Stimulated activated CD8-positive, alpha-beta memory T cell treated with anti-CD3 and anti-CD28 coated beads, Interleukin-7, amount 100 ng/mL, for 4 hours (primary cell): Measurements from ENCODE around the gene NAT14.
"Not testable (repeated sequence)": the region's sequence is repeated elsewhere in the genome, so short reads cannot be mapped to it uniquely, and the experiment has no call there.

Source experiments
- DNase-seq, 2 donors: peaks; one replicate each; pipeline ENCODE4 v3.0.0-alpha.2; 2020; ENCODE audit warnings: low read depth in 2 of 2

NAT14 gene

DNA sequence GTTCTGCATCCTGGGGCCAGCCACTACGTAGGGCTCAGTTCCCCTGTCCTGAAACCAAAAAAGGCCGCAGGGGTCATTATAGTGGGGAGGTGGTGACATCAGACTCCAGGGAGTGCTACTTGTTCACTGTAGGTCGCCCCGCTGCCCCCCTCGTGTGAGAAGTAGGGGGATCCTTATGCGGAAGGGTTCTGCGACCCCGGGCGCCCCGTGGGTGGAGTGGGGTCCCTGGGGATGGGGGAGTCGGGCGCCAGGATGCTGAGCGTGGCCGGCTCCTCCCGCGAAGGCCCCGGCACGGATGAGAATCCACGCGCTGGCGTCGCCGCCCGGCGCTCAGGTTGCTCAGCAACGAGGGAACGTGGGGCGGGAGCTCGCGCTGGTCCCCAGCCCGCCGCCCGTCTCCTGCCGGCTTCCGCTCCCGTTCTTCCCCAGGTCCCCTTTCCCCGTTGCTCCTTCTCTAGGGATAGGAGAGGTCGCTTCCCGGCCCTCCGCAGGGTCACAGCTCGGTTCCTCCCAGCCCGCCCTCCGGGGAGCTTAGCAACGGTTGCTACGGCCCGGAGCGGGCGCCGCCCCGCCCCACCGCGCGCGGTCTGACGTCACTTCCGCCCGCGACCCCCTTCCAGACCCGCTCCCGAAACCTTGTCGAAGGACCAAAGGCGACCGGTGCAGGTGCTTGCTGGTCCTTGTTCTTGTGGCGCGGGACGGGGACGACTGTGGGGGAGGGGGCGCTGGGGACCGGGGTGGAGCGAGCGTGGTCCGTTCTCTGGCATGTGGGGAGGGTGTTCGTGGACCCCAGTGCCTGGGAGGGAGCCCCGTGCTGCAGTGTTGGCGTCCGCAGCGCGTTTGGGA, at the start of gene NAT14:
Gene NAT14 (plus strand): TSS at position 596 of the 846 bp plus-strand sequence. CDS start 521 bp downstream, outside the sequence.
- peak; percentile 10 to 47 for DNase-seq

- DNase-seq, result no peak
Measured at GRCh38 chr19:55436847-55437246, 48.1 kb upstream of the NAT14 start.

- no peak for DNase-seq
Measured at GRCh38 chr19:55437410-55437809, 47.6 kb upstream of the NAT14 start.

DNA sequence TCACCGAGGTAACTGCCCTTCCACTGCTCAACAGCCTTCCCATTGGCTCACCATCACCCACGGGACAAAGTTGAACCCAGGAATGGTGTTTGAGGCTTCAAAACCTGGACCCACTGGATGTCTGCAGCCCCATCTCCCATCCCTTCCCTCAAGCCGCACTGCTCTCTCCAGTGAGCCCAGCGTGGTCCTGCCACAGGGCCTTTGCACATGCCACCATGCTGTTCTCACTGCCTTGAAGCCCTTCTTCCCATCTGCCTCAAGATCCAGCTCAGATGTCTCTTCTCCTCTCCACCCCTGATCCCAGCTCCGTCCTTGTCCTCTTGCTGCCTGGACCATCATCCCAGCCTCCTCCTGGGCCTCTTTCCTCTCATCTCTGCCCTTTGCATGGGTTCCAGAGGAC, 45.9 kb upstream of the NAT14 start:
- DNase-seq, result no peak

DNA sequence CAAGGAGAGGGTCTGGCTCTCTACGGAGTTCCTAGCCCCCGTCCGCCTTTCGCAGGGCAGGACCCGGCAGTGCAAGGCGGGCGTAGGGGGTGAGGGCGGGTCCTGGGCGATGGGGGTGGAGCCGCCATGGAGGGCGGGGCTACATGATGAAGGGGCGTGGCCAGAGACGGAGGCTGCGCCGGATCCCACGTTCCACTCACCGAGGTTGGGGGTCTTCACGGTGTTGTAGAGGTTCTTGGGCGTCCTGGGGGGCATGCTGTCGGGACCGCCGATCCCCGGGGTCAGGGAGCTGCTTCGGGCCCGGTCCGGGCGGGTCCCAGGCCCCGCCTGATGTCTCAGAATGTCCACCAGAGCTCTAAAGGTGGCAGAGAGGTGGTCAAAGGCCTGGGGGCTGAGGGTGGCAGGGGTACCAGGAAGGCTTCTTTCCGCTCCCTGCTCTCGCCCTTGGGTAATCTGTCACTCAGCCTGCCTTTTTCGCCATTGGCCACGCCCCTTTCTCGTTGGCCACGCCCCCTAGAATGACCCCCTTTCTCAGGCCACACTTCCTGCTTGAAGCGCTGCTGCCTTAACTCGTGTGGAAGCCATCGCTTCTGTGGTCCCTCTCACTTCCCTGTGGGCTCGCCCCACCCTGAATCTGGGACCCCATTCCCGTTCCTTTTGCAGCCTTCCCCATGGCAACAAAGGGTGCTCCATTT, 44.4 kb upstream of the NAT14 start:
- DNase-seq, result no peak

GRCh38 chr19:55441319-55441691, 43.7 kb upstream of the NAT14 start:
- no peak for DNase-seq

DNA sequence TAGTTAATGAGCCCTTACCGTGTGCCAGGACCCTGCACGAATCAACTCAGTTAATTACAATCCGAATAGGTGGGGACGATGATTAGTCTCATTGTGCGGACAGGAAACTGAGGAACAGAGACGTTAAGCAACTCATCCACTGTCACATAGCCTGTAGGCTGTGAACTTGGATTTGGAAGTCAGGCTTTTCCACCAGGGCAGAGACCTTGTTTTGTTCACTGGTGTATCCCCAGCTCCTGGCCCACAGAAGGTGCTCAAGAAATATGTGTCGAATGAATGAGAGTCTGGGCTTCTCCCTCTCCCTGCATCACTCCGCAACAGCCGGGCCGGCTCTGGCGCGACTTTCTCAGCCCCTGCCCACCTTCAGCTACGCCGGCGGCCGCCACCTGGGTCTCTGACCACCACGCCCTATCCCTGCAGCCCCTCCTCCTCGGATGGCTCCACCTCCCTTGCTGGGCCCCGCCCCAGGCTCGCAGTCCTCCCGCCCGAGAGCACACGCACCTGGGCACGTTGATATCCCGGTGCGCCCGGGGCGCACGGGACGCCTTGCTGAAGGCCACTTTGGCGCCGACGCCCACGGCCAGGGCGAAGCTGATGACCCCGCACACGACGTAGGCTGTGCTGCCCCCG, 43.2 kb upstream of the NAT14 start:
- DNase-seq, result no peak

DNA sequence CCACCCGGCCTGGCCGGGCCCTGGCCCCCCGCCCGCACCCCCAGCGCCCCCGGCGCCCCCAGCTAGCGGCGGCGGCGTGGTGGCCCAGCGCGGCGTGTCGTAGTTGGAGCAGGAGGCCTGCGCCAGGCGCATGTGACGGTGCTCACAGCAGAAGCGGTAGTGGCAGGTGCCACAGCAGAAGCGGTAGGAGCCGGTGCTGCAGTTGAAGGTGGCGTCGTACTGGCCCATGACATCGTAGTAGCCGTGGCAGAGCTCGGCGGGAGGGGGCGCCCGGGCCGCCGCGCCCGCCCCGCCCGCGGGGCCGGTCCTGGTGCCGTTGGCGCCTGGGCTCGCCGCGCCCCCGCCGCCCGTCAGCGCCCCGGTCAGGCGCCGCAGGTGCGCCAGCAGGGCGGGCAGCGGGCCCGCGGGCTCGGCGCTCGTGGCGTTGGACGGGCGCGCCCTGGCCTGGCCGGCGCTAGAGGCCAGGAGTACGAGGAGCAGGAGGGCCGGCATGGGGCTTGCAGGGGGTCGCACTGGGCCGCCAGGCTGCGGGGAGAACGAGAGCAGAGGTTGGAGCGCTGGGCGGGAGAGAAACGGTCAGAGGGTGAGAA, 42.5 kb upstream of the NAT14 start:
- DNase-seq, result no peak

GRCh38 chr19:55443045-55443823, 41.8 kb upstream of the NAT14 start, which contains the start of gene SHISA7:
SHISA7 (minus strand) TSS chr19:55443300; CDS start chr19:55442863, 437 bp downstream.
- no peak for DNase-seq

GRCh38 chr19:55443824-55444480, 41.0 kb upstream of the NAT14 start:
- DNase-seq, result no peak

DNA sequence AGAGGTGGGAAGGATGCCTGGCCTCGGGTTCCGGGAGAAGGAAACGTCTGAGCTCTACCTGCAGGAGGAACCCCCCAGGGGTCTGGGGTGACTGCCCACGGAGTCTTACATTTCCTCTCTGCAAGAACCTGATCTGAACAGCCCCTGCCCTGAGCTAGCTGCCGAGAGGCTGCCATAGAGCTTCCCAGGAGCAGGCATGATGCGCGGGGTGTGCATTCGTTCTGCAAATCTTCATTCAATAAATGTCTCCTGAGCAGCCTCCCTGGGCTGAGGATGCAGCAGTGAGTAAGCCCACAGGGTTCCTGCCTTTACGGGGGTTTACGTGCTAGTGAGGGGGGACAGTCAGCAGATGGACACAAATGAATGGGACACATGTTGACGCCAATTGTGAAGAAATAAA, 40.3 kb upstream of the NAT14 start:
- no peak for DNase-seq

DNA sequence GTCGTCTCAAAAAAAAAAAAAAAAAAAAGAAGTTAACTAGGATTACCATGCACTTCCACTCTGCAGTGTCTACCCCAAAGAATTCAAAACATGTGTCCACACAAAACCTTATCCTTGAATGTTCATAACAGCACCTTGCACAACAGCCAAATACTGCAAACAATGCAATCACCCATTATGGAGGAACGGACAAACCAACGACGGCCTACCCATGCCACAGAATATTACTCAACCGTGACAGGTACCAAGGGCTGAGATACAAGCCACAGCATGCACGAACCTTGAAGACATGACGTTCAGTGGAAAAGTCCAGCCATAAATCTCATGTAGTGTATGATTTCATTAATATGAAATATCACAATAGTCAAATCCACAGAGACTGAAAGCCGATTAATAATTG, 38.9 kb upstream of the NAT14 start:
- no peak for DNase-seq

- no peak for DNase-seq
Measured at GRCh38 chr19:55447421-55448174, 37.4 kb upstream of the NAT14 start.

DNA sequence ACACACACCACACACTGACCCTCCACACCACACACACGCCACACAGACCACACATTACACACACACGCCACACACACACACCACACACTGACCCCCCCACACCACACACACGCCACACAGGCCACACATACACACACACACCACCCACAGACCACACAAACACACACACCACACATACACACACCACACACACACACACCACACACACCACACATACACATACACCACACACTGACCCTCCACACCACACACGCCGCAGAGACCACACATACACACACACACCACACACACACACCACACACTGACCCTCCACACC, 36.9 kb upstream of the NAT14 start:
- not testable (repeated sequence) for DNase-seq

DNA sequence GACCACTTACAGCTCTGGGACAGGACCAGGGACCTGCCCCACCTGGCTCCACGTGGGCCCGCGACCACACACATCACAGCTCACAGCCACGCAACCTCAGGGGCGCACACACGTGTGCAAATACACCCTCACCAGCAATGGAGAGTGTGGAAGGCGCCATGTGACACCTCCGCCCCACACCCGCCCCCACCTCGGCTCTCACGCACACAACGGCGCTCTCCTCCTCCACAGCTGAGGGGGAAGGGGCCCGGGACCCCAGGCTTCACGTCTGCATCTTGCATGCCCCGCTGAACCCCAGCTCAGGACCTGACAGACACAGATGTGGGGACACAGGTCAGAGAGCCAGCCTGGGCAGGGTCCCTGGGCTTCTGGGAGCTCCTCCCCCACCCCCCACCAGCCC, 35.5 kb upstream of the NAT14 start:
- no peak for DNase-seq

DNA sequence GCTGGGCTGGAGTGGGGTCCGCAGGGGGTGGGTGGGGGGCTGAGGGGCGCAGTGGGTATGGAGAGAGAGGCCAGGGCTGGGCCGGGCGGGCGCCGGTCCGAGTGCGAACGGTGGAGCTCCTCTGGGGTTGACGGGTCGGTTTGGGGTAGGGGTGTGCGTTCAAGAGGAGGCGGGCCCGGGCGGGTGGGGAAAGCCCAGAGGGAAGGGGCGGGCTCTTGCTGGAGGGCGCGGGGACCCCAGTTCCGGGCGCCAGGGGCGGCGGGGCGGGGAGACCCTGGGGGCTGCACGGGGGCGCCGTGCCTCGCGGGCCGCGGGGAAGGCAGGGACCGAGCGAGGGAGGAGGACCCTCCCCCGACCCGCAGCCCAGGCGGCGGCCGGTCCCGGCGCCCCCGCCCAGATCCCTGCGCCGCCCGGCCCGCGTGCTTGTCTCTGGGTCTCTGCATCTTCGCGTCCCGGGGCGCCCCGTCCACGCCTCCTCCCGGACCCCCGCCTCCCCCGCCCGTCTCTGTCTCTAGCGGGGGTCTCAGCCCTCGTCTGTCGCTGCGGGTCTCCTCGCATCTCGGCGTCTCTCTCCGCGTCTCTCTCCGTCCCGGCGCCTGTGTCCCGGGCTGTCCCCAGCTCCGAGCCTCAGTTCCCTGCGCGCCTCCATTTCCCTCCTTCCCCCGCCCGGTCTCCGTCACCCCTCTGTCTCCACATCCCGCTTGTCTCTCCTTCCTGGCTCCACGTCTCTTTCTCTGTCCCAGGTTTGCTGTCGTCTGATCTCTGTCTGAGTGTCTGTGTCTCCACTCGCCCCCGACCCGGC, 33.6 kb upstream of the NAT14 start:
- DNase-seq, result no peak

DNA sequence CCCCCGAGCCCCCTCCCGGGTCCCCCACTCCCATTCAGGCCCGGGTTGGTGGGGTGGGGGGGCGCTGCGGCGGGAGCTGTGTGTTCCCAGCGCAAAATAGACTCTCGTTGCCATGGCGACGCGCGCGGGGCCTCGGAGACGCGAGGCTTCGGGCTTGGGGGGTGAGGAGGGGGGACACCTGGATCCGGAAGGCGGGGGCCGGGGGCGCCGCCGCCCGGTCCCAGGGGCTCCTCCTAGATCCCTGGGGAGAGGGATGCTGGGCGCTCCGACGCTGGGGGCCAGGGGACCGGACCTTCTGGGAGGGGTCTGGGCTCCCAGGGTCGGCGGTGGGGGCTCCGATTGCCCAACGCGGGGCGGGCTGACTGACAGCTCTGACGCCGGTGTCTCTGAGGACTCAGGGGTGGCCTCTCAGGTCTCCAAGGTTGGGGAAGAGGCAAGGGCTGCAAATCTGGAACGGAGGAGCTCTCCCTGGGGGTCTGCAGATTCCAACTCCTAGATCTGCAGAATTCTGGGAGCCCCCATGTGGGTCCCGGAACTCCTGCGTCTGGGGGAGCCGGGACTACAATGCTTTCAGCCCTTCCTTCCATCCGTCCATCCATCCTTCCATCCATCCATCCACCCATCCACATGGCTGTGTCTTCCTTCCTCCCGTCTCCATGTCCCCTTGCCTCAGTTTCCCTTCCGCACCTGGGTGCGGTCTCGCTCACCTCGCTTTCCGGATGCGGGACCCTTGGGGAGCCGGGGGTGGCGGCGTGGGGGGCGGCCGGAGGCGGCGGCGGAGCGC, 32.8 kb upstream of the NAT14 start:
- no peak for DNase-seq

DNA sequence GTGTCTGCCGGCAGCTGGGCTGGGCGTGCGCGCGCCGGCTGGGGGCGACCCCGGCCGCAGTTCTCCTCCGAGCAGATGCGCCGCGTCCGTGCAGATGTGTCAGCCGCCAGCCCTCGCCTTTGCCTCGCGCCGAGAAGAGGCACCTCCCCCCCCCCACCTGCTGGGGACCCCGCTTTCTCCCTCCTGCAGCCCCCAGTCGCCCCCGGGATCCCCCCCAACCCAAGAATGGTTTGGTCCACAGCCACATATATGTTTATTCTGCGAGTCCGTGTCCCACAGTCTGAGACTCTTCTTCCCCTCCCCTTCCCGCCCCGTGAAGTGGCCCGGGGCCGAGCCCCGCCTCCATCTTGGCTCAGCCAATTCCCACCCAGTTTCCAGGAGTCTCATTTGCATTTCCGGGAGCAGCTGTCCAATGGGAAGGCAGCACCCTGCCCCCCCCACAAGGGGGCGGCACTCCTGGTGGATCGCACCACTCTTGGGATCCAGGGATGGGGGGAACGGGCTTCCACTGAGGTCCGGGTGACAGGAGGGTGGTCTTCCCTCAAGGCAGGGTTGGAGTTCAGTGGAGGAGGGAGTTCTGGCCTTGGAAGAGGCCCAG, 32.1 kb upstream of the NAT14 start:
- DNase-seq, result no peak
